Amniotic stem cell (primary cell): Measurements from ENCODE around the gene CYP2A7.
"Not testable (repeated sequence)": the region's sequence is repeated elsewhere in the genome, so short reads cannot be mapped to it uniquely, and the experiment has no call there.

ENCODE experiments used
- DNase-seq: peaks from one replicate; lab custom pipeline; 2025; lab: John Stamatoyannopoulos, UW

Gene CYP2A7

GRCh38 chr19:40882062-40882461 lies at the start of gene CYP2A7:
Gene CYP2A7, minus strand, starts transcription at chr19:40882231. Its CDS starts 21 bp downstream, at chr19:40882210.
- not testable (repeated sequence) for DNase-seq

DNA sequence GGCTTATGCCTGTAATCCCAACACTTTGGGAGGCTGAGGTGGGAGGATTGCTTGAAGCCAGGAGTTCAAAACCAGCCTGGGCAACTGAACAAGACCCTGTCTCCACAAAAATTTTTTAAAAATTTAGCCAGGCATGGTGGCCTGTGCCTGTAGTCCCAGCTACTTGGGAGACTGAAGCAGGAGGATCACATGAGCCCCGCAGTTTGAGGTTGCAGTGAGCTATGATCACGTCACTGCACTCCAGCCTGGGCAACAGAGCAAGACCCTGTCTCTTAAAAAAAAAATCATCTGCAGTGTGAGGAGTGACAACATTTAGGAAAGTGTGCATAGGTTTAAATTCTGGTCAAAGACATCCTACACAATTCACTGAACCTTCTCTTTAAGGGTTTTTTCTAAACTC lies 48.8 kb upstream of the CYP2A7 start:
- not testable (repeated sequence) for DNase-seq

GRCh38 chr19:40929942-40930341 lies 47.9 kb upstream of the CYP2A7 start:
- not testable (repeated sequence) for DNase-seq

DNA sequence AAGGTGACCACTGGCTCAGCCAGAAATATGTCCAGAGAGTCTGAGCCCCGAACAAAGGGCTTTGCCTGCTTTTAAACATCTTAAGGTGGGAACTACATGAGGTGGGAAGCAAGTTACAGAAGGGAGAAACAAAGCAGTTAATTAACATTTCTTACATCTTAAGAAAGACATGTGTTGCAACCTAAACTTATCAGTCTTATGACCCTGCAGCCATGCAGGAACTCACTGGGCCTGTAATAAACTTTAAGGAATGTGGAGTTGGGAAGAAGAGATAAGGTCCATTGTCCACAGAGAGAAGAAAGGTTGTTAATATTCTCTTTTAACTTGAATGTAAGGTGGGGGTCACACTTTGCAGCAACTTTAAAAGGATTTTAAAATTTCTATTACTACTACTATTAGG lies 46.8 kb upstream of the CYP2A7 start:
- no peak for DNase-seq

- DNase-seq: no peak
Measured at GRCh38 chr19:40927567-40927966, 45.5 kb upstream of the CYP2A7 start.

DNA sequence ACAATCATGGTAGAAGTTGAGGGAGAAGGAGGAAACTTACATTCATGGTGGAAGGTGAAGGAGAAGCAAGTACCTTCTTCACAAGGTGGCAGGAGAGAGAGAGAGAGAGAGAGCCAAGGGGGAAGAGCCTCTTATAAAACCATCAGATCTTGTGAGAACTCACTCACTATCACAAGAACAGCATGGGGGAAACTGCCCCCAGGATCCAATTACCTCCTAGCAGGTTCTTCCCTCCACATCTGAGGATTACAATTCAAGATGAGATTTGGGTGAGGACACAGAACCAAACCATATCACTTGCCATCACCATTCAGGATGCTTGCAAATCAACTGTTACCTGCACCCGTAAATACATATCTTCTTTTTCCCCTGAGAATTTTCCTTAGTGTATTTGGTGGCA lies 44.2 kb upstream of the CYP2A7 start:
- DNase-seq: not testable (repeated sequence)

DNA sequence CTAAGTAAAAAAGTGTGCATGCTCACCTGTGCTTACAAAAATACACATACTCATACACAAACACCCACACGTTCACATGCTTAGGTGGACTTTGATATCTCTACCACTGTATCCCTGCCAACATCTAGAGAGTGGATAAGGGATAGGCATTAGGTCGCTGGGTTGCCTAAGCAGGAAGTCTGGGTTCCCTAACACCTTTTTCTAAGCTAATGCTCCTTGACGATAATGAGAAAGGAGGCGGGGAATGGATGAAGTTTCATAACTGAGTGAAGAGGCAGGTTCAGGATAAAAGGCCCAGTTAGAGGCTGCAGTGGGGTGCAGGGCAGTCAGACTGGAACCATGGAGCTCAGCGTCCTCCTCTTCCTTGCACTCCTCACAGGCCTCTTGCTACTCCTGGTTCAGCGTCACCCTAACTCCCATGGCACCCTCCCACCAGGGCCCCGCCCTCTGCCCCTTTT lies 41.9 kb upstream of the CYP2A7 start:
- DNase-seq: no peak

- not testable (repeated sequence) for DNase-seq
Measured at GRCh38 chr19:40922237-40923160, 40.5 kb upstream of the CYP2A7 start.

DNA sequence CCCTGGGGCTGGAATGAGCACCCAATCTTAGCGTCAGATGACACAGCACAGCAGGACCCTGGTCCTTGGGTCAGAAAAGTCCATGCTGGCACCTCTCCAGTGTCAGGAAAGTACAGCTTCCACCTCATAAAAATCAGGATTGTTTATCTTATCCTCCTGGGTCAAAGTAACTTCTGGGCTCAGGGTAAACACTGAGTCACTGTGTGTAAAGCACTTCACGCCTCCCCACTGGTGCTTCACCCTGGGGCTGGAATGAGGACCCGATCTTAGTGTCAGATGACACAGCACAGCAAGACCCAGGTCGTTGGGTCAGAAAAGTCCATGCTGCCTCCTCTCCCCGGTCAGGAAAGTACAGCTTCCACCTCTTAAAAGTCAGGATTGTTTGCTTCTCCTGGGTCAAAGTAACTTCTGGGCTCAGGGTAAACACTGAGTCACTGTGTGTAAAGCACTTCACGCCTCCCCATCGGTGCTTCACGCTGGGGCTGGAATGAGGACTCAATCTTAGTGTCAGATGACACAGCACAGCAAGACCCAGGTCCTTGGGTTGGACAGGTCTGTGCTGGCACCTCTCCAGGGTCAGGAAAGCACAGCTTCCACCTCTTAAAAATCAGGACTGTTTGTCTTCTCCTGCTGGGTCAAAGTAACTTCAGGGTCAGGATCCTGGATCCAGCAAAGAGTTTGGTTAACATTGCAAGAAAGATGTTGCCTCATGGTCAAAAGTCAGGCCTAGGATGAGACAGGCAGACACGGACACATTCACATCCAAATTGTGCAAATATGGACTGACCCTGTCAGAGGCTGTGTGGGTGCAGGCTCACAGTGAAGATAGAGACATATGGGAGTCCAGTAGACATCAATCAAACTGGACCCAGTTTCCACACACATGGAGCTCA lies 39.2 kb upstream of the CYP2A7 start:
- DNase-seq: no peak

- DNase-seq: no peak
Measured at GRCh38 chr19:40920300-40921004, 38.4 kb upstream of the CYP2A7 start.

GRCh38 chr19:40919530-40920299 lies 37.7 kb upstream of the CYP2A7 start:
- not testable (repeated sequence) for DNase-seq

DNA sequence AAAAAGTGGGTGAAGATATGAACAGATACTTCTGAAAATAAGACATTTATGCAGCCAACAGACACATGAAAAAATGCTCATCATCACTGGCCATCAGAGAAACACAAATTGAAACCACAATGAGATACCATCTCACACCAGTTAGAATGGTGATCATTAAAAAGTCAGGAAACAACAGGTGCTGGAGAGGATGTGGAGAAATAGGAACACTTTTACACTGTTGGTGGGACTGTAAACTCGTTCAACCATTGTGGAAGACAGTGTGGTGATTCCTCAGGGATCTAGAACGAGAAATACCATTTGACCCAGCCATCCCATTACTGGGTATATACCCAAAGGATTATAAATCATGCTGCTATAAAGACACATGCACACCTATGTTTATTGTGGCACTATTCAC lies 36.3 kb upstream of the CYP2A7 start:
- DNase-seq: not testable (repeated sequence)

GRCh38 chr19:40908976-40909375 lies 26.9 kb upstream of the CYP2A7 start:
- DNase-seq: no peak

DNA sequence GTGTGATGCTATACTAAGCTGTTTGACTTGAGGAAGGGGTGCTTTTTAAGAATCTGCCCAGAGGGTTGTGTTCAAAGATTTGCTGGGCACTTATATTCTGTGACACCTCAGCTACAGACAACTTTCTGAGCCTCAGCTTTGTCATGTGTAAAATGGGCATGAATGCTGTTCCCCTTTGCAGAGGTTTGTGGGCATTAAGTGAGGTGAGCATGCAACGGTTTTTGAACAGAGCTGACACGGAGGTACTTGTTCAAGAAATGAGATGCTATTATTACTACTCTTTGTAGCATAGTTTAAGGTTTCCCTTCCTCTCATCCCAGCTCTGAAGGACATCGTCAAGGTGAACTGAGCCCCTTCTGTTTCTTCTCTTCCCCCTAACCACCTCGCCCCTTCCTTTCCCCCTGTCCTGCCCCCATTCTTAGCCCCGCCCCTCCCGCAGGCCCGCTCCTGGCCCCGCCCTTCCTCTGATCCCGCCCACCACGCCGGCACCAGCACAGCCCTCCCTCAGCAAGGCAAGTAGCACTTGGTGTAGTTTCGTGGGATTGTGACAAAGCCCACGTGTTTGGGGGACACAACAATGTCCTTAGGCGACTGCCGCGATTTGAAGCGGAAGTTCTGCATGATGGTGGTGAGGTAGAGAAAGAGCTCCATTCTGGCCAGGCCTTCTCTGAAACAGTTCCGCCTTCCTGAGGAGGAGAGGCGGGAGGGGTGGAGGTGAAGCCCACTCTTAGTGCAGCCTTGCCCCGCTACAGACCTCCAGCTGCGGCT lies 26.1 kb upstream of the CYP2A7 start:
- no peak for DNase-seq

GRCh38 chr19:40906512-40906911 lies 24.5 kb upstream of the CYP2A7 start:
- no peak for DNase-seq

- not testable (repeated sequence) for DNase-seq
Measured at GRCh38 chr19:40904673-40905156, 22.7 kb upstream of the CYP2A7 start.

DNA sequence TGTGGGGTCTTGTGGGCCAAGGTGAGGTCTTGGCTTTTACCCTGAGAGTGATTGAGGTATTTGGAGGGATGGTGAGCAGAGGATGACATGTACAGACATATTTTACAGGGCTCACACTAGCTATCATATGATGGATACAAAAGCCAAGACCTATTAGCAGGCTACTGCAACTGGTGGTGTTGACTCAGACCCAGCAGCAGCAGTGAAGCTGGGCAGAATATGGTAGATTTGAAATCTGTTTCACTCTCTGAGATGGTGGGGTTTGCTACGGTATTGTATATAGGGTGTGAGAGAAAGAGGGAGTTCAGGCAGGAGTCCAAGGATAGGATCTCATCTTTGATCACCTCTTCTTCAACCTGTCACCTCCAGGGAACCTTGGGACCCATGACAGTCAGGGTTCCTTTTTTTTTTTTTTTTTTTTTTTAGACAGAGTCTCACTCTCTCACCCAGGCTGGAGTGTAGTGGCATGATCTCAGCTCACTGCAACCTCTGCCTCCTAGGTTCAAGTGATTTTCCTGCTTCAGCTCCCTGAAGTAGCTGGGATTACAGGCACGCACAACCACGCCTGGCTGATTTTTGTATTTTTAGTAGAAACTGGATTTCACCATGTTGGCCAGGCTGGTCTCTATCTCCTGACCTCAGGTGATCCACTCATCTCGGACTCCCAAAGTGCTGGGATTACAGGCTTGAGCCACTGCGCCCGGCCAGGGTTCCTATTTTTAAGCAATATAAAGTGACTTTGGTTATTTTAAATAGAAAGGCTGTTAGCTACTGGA lies 20.1 kb upstream of the CYP2A7 start:
- not testable (repeated sequence) for DNase-seq

DNA sequence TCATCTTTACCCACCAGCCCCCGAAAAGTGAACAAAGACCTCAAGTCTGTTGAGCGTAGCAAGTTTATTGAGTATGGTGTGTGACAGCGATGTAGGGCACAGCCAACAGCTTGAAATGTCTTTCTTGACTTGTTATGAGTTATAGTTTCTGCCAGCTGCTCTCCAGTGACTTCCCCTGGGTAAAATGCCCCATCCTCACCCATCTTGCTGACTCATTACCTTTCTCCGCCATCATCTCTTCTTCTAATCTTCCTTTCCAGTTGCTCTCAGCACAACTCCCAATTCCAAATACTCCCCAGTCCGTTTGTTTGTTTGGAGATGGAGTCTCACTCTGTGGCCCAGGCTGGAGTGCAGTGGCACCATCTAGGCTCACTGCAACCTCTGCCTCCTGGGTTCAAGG lies 18.5 kb upstream of the CYP2A7 start:
- DNase-seq: not testable (repeated sequence)

DNA sequence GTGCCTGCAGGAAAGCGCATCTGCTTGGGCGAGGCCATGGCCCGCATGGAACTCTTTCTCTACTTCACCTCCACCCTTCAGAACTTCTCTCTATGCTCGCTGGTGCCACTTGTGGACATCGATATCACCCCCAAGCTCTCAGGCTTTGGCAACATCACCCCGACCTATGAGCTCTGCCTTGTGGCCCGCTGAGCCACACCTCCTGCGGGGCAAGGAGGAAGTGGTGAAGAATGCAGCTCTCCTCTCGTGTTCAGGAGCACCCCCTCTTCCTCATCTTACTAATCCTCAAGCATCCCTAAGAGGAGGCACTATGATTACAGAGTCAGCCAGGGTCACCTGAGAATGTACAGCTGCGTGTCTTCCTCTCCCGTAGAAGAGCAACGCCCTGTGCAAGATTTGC lies 17.9 kb upstream of the CYP2A7 start:
- DNase-seq: not testable (repeated sequence)
